HepG2 (cell line): ENCODE measurements around the gene OGFOD3. TPM values are rescaled to one million over a fixed set of nuclear protein-coding genes. Genes with fewer than 3 reads are reported as not detected.

ENCODE experiments used
- ETV5 ChIP-seq: IDR thresholded peaks from 2 replicates; pipeline ENCODE4 v1.6.1; 2018; ENCODE audit warnings: missing biosample characterization, missing genetic modification reagents, inconsistent platforms, borderline replicate concordance
- EZH2 ChIP-seq: conservative IDR thresholded peaks from 2 replicates; pipeline ENCODE4 v1.6.1; 2012; ENCODE audit warnings: mild to moderate bottlenecking, low read depth, low read length, moderate library complexity
- HES4 ChIP-seq: sonication (generic); formaldehyde crosslinking; IDR thresholded peaks from 2 replicates; pipeline ENCODE4 v1.9.0; 2021; ENCODE audit warnings: mild to moderate bottlenecking, missing genetic modification reagents, borderline replicate concordance
- SIN3A ChIP-seq: IDR thresholded peaks from 2 replicates; pipeline ENCODE4 v1.6.1; 2011; ENCODE audit warnings: low read depth, mild to moderate bottlenecking, control low read depth, low read length, borderline replicate concordance
- SP2 ChIP-seq: sonication (generic); formaldehyde crosslinking; IDR thresholded peaks from 2 replicates; pipeline ENCODE4 v1.5.1; 2020; ENCODE audit warnings: mild to moderate bottlenecking, missing genetic modification reagents
- ZKSCAN5 ChIP-seq: sonication (generic); formaldehyde crosslinking; IDR thresholded peaks from 2 replicates; pipeline ENCODE4 v1.5.1; 2020; ENCODE audit warnings: mild to moderate bottlenecking, missing genetic modification reagents
- ZNF124 ChIP-seq: sonication (generic); formaldehyde crosslinking; IDR thresholded peaks from 2 replicates; pipeline ENCODE4 v1.4.0; 2020; ENCODE audit warnings: missing genetic modification reagents
- ZNF468 ChIP-seq: sonication (generic); formaldehyde crosslinking; IDR thresholded peaks from 2 replicates; pipeline ENCODE4 v1.8.0; 2022; ENCODE audit warnings: mild to moderate bottlenecking, moderate library complexity, missing genetic modification reagents
- ZNF589 ChIP-seq: sonication (generic); formaldehyde crosslinking; conservative IDR thresholded peaks from 2 replicates; pipeline ENCODE4 v1.8.0; 2022; ENCODE audit warnings: mild to moderate bottlenecking, moderate library complexity, missing genetic modification reagents
- ZNF598 ChIP-seq: sonication (generic); formaldehyde crosslinking; IDR thresholded peaks from 2 replicates; pipeline ENCODE4 v1.5.1; 2020; ENCODE audit warnings: mild to moderate bottlenecking, missing genetic modification reagents, borderline replicate concordance
- ZNF605 ChIP-seq: sonication (generic); formaldehyde crosslinking; IDR thresholded peaks from 2 replicates; pipeline ENCODE4 v1.8.0; 2022; ENCODE audit warnings: mild to moderate bottlenecking, missing genetic modification reagents
- ZNF7 ChIP-seq: IDR thresholded peaks from 2 replicates; pipeline ENCODE4 v1.6.1; 2016; ENCODE audit warnings: missing biosample characterization, missing genetic modification reagents
- ZNF879 ChIP-seq: sonication (generic); formaldehyde crosslinking; IDR thresholded peaks from 2 replicates; pipeline ENCODE4 v1.8.1; 2023; ENCODE audit warnings: missing genetic modification reagents
- polyA plus RNA-seq, 8 experiments: library from polyadenylated mRNA; depleted of rRNA in 3 of 8; stranded (reverse) in 7 of 8; unstranded in 1 of 8; fragments of >200 nt; fragmentation: Illumina TruSeq in 4 of 8; extraction: Trizol in 4 of 8; gene quantifications; 2 replicates each; pipeline versions ENCODE4 v1.2.1 to v1.2.3, GENCODE V29; 2011 to 2016; ENCODE audit warnings: low read depth in 4 of 8, missing spikeins in 1 of 8, mixed read lengths in 1 of 8; ENCODE audit not compliant: insufficient read depth in 1 of 8
- total RNA-seq, 5 experiments: library from RNA; depleted of rRNA; stranded (reverse); fragments of >200 nt; fragmentation: Illumina TruSeq; extraction: Trizol; gene quantifications; 2 replicates each; pipeline ENCODE4 v1.2.3, GENCODE V29; 2016; ENCODE audit warnings: low read depth in 1 of 5
- TF ChIP-seq, protein P1 (sequence below): sonication (generic); formaldehyde crosslinking; IDR thresholded peaks from 2 replicates; pipeline ENCODE4 v1.5.0; 2020; ENCODE audit warnings: mild to moderate bottlenecking, missing genetic modification reagents, borderline replicate concordance
- TF ChIP-seq, protein P2 (sequence below): sonication (generic); formaldehyde crosslinking; IDR thresholded peaks from 2 replicates; pipeline ENCODE4; 2020; ENCODE audit warnings: missing genetic modification reagents, mild to moderate bottlenecking, borderline replicate concordance
- TF ChIP-seq, protein P3 (sequence below): sonication (generic); formaldehyde crosslinking; IDR thresholded peaks from 2 replicates; pipeline ENCODE4 v1.5.1; 2020; ENCODE audit warnings: mild to moderate bottlenecking, missing genetic modification reagents, moderate library complexity
- TF ChIP-seq, protein P4 (sequence below): sonication (generic); formaldehyde crosslinking; IDR thresholded peaks from 2 replicates; pipeline ENCODE4 v1.4.0; 2020; ENCODE audit warnings: missing genetic modification reagents
- TF ChIP-seq, protein P5 (sequence below): IDR thresholded peaks from 2 replicates; pipeline ENCODE4 v1.6.1; 2016
- TF ChIP-seq, protein P6 (sequence below): sonication (generic); formaldehyde crosslinking; IDR thresholded peaks from 2 replicates; pipeline ENCODE4 v1.9.0; 2021; ENCODE audit warnings: missing genetic modification reagents, mild to moderate bottlenecking, borderline replicate concordance

OGFOD3 gene
- total and polyA plus RNA-seq, 2 of the 13 experiments (the other 11 are each of a cell fraction or from before 2014, with no cell fraction given): 40.0 to 42.1 TPM

DNA sequence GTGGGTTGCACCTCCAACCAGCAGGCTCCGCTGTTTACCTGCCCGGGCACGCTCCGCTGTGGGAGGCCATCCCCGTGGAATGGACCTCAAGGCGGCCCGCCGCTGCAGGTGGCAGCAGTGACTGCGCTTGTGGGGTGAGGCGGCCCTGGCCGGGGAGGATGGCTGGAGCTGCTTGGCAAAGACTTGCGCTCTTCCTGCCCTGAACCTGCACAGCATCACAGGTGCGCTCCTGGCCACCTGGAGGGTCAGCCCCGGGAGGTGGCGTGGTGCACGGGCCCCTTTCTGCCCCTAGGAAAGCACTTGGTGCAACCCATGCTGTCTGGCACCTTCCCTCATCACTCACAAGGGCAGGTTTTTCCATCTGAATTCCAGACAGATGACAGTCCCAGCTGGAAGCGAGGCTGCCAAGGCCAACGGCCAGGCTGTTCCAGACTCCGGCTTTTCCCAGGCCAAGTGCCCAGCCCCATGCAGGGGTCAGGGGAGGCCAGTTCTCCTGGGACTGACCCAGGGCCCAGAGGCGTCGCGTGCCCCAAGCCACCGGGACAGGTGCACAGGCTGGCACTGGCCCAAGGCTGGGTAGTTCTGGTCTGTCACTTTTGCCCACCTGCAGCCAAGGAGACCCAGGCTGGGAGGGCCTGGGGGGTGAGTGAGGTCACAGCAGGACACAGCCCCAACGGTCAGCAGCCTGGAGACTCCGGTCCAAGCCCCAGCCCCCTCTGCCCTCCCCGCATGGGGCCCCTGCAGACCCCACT is 33.5 kb downstream of the OGFOD3 start (continued):
- 0 out of 2 replicates have a peak, but pooled peaks have one; percentile 42 for TF ChIP-seq ETV5 (CRISPR knock-in tag)
- 0 out of 2 replicates have a peak, but pooled peaks have one; percentile 66 for TF ChIP-seq ZNF598
- TF ChIP-seq, protein P1, sequence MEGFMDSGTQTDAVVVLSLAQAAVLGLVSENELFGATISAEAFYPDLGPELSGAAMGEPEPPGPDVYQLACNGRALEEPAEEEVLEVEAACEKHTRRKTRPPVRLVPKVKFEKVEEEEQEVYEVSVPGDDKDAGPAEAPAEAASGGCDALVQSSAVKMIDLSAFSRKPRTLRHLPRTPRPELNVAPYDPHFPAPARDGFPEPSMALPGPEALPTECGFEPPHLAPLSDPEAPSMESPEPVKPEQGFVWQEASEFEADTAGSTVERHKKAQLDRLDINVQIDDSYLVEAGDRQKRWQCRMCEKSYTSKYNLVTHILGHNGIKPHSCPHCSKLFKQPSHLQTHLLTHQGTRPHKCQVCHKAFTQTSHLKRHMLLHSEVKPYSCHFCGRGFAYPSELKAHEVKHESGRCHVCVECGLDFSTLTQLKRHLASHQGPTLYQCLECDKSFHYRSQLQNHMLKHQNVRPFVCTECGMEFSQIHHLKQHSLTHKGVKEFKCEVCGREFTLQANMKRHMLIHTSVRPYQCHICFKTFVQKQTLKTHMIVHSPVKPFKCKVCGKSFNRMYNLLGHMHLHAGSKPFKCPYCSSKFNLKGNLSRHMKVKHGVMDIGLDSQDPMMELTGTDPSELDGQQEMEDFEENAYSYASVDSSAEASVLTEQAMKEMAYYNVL (CRISPR knock-in tag): peak; percentile 68
- TF ChIP-seq ZNF7: no peak
- TF ChIP-seq ZNF589 (CRISPR knock-in tag): 0 out of 2 replicates have a peak, but pooled peaks have one; percentile 47
- TF ChIP-seq EZH2: no peak
- TF ChIP-seq SIN3A: no peak
- TF ChIP-seq SP2 (CRISPR knock-in tag): 0 out of 2 replicates have a peak, but pooled peaks have one; percentile 33
- peak; percentile 88 for TF ChIP-seq ZNF605 (CRISPR knock-in tag)
- no peak for TF ChIP-seq HES4
- TF ChIP-seq ZNF468: no peak
- TF ChIP-seq, protein P2, sequence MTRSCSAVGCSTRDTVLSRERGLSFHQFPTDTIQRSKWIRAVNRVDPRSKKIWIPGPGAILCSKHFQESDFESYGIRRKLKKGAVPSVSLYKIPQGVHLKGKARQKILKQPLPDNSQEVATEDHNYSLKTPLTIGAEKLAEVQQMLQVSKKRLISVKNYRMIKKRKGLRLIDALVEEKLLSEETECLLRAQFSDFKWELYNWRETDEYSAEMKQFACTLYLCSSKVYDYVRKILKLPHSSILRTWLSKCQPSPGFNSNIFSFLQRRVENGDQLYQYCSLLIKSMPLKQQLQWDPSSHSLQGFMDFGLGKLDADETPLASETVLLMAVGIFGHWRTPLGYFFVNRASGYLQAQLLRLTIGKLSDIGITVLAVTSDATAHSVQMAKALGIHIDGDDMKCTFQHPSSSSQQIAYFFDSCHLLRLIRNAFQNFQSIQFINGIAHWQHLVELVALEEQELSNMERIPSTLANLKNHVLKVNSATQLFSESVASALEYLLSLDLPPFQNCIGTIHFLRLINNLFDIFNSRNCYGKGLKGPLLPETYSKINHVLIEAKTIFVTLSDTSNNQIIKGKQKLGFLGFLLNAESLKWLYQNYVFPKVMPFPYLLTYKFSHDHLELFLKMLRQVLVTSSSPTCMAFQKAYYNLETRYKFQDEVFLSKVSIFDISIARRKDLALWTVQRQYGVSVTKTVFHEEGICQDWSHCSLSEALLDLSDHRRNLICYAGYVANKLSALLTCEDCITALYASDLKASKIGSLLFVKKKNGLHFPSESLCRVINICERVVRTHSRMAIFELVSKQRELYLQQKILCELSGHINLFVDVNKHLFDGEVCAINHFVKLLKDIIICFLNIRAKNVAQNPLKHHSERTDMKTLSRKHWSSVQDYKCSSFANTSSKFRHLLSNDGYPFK (CRISPR knock-in tag): peak; percentile 40; the same call in 1 of the 2 replicates
- TF ChIP-seq, protein P3, sequence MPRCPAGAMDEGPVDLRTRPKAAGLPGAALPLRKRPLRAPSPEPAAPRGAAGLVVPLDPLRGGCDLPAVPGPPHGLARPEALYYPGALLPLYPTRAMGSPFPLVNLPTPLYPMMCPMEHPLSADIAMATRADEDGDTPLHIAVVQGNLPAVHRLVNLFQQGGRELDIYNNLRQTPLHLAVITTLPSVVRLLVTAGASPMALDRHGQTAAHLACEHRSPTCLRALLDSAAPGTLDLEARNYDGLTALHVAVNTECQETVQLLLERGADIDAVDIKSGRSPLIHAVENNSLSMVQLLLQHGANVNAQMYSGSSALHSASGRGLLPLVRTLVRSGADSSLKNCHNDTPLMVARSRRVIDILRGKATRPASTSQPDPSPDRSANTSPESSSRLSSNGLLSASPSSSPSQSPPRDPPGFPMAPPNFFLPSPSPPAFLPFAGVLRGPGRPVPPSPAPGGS: 0 out of 2 replicates have a peak, but pooled peaks have one; percentile 23
- TF ChIP-seq, protein P4, sequence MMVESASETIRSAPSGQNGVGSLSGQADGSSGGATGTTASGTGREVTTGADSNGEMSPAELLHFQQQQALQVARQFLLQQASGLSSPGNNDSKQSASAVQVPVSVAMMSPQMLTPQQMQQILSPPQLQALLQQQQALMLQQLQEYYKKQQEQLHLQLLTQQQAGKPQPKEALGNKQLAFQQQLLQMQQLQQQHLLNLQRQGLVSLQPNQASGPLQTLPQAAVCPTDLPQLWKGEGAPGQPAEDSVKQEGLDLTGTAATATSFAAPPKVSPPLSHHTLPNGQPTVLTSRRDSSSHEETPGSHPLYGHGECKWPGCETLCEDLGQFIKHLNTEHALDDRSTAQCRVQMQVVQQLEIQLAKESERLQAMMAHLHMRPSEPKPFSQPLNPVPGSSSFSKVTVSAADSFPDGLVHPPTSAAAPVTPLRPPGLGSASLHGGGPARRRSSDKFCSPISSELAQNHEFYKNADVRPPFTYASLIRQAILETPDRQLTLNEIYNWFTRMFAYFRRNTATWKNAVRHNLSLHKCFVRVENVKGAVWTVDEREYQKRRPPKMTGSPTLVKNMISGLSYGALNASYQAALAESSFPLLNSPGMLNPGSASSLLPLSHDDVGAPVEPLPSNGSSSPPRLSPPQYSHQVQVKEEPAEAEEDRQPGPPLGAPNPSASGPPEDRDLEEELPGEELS (CRISPR knock-in tag): no peak
- TF ChIP-seq, protein P5, sequence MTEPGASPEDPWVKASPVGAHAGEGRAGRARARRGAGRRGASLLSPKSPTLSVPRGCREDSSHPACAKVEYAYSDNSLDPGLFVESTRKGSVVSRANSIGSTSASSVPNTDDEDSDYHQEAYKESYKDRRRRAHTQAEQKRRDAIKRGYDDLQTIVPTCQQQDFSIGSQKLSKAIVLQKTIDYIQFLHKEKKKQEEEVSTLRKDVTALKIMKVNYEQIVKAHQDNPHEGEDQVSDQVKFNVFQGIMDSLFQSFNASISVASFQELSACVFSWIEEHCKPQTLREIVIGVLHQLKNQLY (CRISPR knock-in tag): no peak
- TF ChIP-seq, protein P6, sequence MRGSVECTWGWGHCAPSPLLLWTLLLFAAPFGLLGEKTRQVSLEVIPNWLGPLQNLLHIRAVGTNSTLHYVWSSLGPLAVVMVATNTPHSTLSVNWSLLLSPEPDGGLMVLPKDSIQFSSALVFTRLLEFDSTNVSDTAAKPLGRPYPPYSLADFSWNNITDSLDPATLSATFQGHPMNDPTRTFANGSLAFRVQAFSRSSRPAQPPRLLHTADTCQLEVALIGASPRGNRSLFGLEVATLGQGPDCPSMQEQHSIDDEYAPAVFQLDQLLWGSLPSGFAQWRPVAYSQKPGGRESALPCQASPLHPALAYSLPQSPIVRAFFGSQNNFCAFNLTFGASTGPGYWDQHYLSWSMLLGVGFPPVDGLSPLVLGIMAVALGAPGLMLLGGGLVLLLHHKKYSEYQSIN (CRISPR knock-in tag): no peak
- no peak for TF ChIP-seq ZNF879 (CRISPR knock-in tag)
- no peak for TF ChIP-seq ZNF124 (CRISPR knock-in tag)
- no peak for TF ChIP-seq ZKSCAN5 (CRISPR knock-in tag)
